Colonic mucosa (tissue), 4 donors: ENCODE data around the gene CPA2. TPM values are rescaled to one million over a fixed set of nuclear protein-coding genes. Genes with fewer than 3 reads are reported as not detected.

Experiments used
- DNase-seq: peaks from one replicate; pipeline ENCODE4 v3.0.0-alpha.2; 2020
- H3K27ac ChIP-seq: fragments of 200-600 bp; one replicate; pipeline ENCODE4 v1.8.0; 2021
- H3K27me3 ChIP-seq: fragments of 200-600 bp; one replicate; pipeline ENCODE4 v1.8.0; 2021
- H3K36me3 ChIP-seq: fragments of 200-600 bp; one replicate; pipeline ENCODE4 v1.8.0; 2021
- H3K4me1 ChIP-seq: fragments of 200-600 bp; one replicate; pipeline ENCODE4 v1.8.0; 2021; ENCODE audit warnings: mild to moderate bottlenecking
- H3K4me3 ChIP-seq: fragments of 200-600 bp; one replicate; pipeline ENCODE4 v1.8.0; 2021
- H3K9ac ChIP-seq, 2 donors: one replicate each; pipeline ENCODE4 v1.7.0; 2013; ENCODE audit warnings: control low read depth in 2 of 2, low read depth in 2 of 2, low read length in 2 of 2
- H3K9me3 ChIP-seq: fragments of 200-600 bp; one replicate; pipeline ENCODE4 v1.8.0; 2021
- intact Hi-C: fragments of 100-400 bp; cut with DNase I; formaldehyde crosslinking; loops from one replicate; pipeline ENCODE4 v1.14.1; 2022
- total RNA-seq, 2 donors: library from RNA; stranded (reverse); fragmentation: NEBNext Ultra II Directional in 1 of 2; extraction: Animal tissue kit (Norgen Biotek cat#: 25700) in 1 of 2; gene quantifications; one replicate each; pipeline ENCODE4 v1.2.1, GENCODE V29; 2021
- TF ChIP-seq, protein P1 (sequence below): fragments of 200-600 bp; IDR thresholded peaks from one replicate; pipeline ENCODE4 v1.8.0; 2022; ENCODE audit warnings: antibody characterized with exemption, mild to moderate bottlenecking
- donor health status: healthy.
- donor health status: DM: no; HTN: no; CAD: no.
- donor health status: DM: no; HTN: no; CAD: no.

The CPA2 gene
- total RNA-seq, 2 donors from 2014 or later, result 0.48 to 5.2 TPM

DNA sequence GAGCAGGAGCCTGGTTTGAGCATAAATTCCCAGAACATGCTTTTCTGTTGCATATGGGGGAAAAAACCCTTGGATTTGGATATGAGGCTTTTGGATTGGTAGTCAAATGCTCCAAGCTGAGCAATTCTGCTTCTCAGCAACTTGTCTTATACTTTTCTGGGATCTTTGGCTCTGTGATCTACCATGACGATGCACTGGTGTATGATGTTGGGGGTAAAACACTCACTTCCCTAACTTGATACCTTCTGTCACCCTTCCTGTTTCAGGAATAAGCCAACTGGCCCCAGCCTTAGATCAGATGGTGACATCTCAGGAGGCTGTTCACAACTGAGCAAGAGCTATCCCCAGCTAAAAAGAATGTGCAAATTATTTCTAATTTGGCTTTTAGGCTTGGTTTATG lies 13.2 kb downstream of the CPA2 start:
- no peak for DNase-seq
- intact Hi-C loops, result no loop called here
- H3K4me3 ChIP-seq, result no peak overlapping the region
- no peak overlapping the region for H3K9ac ChIP-seq
- no peak overlapping the region for H3K27ac ChIP-seq
- TF ChIP-seq, protein P1, sequence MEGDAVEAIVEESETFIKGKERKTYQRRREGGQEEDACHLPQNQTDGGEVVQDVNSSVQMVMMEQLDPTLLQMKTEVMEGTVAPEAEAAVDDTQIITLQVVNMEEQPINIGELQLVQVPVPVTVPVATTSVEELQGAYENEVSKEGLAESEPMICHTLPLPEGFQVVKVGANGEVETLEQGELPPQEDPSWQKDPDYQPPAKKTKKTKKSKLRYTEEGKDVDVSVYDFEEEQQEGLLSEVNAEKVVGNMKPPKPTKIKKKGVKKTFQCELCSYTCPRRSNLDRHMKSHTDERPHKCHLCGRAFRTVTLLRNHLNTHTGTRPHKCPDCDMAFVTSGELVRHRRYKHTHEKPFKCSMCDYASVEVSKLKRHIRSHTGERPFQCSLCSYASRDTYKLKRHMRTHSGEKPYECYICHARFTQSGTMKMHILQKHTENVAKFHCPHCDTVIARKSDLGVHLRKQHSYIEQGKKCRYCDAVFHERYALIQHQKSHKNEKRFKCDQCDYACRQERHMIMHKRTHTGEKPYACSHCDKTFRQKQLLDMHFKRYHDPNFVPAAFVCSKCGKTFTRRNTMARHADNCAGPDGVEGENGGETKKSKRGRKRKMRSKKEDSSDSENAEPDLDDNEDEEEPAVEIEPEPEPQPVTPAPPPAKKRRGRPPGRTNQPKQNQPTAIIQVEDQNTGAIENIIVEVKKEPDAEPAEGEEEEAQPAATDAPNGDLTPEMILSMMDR, result no peak
- no peaks in the 10 kb centered on the region for H3K4me1 ChIP-seq
- no peaks in the 10 kb centered on the region for H3K36me3 ChIP-seq
- no peaks in the 10 kb centered on the region for H3K27me3 ChIP-seq
- H3K9me3 ChIP-seq, result no peaks in the 10 kb centered on the region

DNA sequence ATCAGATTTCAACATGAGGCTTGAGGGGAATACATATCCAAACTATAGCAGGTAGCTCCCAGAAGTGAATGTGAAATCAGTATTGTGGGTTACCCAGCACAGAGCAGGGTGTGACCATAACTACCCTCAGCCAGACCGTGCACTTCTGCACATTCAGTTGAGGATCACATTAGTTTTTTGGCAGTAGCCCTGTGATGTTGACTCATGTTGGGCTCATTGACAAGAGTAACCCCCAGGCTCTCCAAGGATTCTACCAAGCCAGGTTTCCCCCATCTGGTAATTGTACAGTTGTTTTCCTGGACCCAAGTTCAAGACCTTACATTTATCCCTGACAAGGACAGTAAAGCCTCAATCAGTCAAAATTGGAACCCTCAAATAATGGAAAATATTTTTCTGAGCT lies 14.6 kb downstream of the CPA2 start:
- H3K27me3 ChIP-seq, result no peaks in the 10 kb centered on the region

DNA sequence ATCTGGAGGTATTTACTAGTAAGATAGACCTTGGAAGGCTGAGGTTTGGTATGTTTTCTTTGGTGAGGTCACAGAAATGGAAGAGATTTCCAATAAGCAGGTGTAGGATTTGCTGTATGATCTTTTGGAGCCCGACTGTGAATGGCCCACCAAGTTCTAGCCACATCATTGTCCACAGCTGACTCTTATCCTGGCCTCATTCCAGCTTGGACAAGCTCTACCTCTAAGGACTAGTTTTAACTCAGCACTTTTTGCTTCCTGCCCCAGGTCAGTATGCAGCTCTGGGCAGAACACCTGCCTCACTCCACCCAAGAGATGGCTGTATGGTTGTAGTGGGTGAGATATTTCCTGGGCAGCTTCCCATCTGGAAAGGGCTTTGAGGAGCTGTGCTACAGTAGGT lies 20.2 kb downstream of the CPA2 start:
- Histone ChIP-seq H3K9me3 (no peaks in the 10 kb centered on the region), H3K27ac (no peak overlapping the region), H3K9ac (no peak overlapping the region), H3K36me3 (no peaks in the 10 kb centered on the region), H3K27me3 (no peaks in the 10 kb centered on the region), H3K4me1 (no peaks in the 10 kb centered on the region), H3K4me3 (no peak overlapping the region)
- no peak for DNase-seq
- TF ChIP-seq, protein P1, result no peak
- intact Hi-C loops, result no loop called here

More for the DNA sequence above, 14.6 kb downstream of the CPA2 start:
- Histone ChIP-seq H3K36me3 (no peaks in the 10 kb centered on the region), H3K9me3 (no peaks in the 10 kb centered on the region), H3K4me3 (no peak overlapping the region), H3K27ac (no peak overlapping the region), H3K4me1 (no peaks in the 10 kb centered on the region), H3K9ac (no peak overlapping the region)
- TF ChIP-seq, protein P1, result no peak
- intact Hi-C loops, result no loop called here
- DNase-seq, result no peak

DNA sequence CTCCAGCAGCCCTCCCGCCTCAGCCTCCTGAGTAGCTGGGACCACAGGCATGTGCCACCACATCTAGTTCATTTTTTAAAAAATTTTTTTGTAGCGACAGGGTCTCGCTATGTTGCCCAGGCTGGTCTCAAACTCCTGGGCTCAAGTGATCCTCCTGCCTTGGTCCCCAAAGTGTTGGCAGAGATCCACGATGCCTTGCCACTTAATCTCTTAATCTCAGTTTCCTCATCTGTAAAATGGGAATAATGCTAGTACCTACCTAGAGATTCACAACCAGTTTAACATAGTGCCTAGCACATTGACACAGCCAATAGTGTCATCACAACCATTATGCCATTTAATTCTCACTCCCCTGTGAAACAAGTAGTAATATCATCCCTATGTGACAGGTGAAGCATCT lies 21.5 kb downstream of the CPA2 start:
- intact Hi-C loops, result no loop called here
- H3K9ac ChIP-seq, result no peak overlapping the region
- H3K36me3 ChIP-seq, result no peaks in the 10 kb centered on the region
- H3K9me3 ChIP-seq, result no peaks in the 10 kb centered on the region
- H3K27ac ChIP-seq, result no peak overlapping the region
- DNase-seq, result no peak
- no peak overlapping the region for H3K4me3 ChIP-seq
- H3K27me3 ChIP-seq, result no peaks in the 10 kb centered on the region
- no peaks in the 10 kb centered on the region for H3K4me1 ChIP-seq
- TF ChIP-seq, protein P1, result no peak

DNA sequence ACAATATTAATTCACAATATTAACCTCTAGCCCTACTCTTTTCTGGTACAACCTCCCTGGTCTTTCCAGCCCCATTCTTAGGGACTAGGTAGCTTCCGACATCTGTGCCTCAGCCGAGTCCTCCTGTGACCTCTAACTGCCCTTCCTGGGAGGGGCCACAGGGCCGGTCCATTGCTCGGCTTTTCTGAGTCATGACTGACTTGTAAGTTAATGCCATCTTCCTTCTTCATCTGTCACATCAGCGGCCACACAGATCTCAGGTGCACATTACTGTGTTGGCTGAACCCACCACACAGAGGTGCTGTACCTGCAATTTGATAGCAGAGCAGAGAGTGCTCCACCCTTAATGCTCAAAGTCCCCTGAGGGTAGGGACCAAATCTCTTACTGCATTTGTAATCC lies 22.2 kb downstream of the CPA2 start:
- TF ChIP-seq, protein P1, result no peak
- no peak overlapping the region for H3K4me3 ChIP-seq
- no peak overlapping the region for H3K27ac ChIP-seq
- intact Hi-C loops, result no loop called here
- no peaks in the 10 kb centered on the region for H3K9me3 ChIP-seq
- no peaks in the 10 kb centered on the region for H3K27me3 ChIP-seq
- H3K9ac ChIP-seq, result no peak overlapping the region
- no peaks in the 10 kb centered on the region for H3K4me1 ChIP-seq
- no peaks in the 10 kb centered on the region for H3K36me3 ChIP-seq
- no peak for DNase-seq

DNA sequence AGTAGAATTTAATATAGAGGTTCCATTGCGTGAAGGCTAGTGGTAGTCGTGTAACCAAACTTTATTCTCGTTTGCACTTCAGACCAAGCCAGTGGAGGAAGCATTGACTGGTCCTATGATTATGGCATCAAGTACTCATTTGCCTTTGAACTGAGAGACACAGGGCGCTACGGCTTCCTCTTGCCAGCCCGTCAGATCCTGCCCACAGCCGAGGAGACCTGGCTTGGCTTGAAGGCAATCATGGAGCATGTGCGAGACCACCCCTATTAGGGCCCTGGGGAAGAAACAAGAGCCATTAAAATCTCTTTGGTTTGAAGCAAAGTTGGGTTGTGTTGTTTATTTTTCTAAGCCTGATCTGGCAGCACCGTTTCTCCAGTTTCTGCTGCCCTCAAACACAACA lies 22.8 kb downstream of the CPA2 start:
- H3K9ac ChIP-seq, result no peak overlapping the region
- H3K4me3 ChIP-seq, result no peak overlapping the region
- no peaks in the 10 kb centered on the region for H3K27me3 ChIP-seq
- H3K4me1 ChIP-seq, result no peaks in the 10 kb centered on the region
- no peak overlapping the region for H3K27ac ChIP-seq
- no peaks in the 10 kb centered on the region for H3K36me3 ChIP-seq
- intact Hi-C loops, result no loop called here
- H3K9me3 ChIP-seq, result no peaks in the 10 kb centered on the region
- no peak for DNase-seq
- TF ChIP-seq, protein P1, result no peak
